IPS-18c (cell line): ENCODE measurements around the gene FAM228B.

Experiments
- H3K4me3 ChIP-seq: 2 replicates; pipeline ENCODE4 v1.7.0; 2013; ENCODE audit warnings: low read depth, mild to moderate bottlenecking, low read length, moderate library complexity; ENCODE audit not compliant: insufficient read depth
- H3K9me3 ChIP-seq: one replicate; pipeline ENCODE4 v1.6.1; 2013; ENCODE audit warnings: mild to moderate bottlenecking, low read length, moderate library complexity; ENCODE audit not compliant: control insufficient read depth, insufficient read depth

Gene FAM228B

GRCh38 chr2:24123195-24123921 lies at the start of gene FAM228B, which contains the start of gene PFN4:
Gene FAM228B (plus strand): TSS chr2:24123469. CDS start chr2:24124362, 893 bp downstream.
Gene PFN4 (minus strand): TSS chr2:24123334. CDS start chr2:24122535, 799 bp downstream.
- Histone ChIP-seq H3K4me3 (peak within 1 kb of the TSS; percentile 72), H3K9me3 (no peaks in the 10 kb centered on the region)

DNA sequence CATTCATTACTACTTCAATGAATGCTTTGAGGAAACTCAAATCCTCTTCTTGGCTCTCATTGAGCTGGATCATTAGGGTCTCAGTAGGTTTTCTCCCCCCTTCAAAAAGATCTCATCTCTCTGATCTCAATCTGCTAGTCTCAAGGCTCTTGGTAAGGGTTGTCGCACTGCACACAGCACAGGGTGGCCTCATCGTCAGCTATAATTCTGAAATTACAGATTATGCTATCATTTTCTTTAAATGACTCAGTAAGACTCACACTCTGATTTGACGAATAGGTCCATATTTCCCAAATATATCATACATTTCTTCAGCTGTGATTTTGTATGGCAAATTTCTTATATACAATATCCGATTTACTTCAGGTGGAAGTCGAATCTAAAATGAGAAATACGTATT lies 49.5 kb upstream of the FAM228B start:
- no peaks in the 10 kb centered on the region for H3K9me3 ChIP-seq

GRCh38 chr2:24075259-24075658 lies 48.0 kb upstream of the FAM228B start:
- Histone ChIP-seq H3K9me3 (no peaks in the 10 kb centered on the region), H3K4me3 (peak overlapping the region; percentile 88; the same call in 1 of the 2 replicates)

More for the DNA sequence above, 49.5 kb upstream of the FAM228B start:
- no peak overlapping the region for H3K4me3 ChIP-seq

DNA sequence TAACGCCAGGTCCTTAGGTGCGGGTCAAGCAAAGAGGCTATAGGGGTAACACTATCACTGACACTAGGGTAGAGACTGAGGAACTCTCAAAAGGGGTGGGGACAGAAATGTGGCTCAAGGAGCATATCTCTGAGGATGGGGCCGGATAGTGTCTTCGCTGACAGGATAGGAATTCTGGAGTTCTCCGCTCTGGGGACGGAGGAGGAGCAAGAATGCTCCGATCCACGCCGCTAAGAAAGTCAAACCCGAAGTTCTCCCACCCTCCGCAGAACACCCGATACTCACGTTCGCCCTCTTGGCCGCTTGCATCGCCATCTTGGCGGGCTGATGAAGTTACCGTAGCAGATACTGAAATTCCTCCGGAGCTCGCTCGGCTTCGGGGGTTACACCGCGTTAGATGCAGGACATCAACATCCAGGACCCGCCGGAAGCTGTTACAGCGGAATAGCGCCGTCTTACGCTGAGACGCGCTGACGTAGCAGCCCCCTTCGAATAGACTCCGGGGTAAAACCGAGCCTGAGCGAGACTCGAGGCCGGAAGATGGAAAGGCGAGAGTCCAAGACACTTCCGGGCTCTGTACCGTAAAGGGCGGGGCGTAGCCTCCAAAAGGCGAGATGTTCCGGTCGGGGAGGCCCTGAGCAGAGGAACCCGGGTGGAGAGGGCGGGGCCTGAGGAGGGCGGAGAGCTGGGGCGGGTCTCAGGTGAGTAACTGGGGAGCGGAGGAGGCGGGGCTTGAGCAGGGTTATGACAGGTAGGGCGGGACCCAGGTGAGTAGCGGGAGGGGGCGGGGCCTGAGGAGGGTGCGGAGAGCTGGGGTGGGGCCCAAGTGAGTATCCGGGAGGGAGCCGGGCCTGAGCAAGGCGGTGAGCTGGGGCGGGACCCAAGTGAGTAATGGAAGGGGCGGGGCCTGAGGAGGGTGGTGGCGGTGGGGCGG lies 47.1 kb upstream of the FAM228B start, which contains the start of gene SF3B6:
Gene SF3B6, minus strand, starts transcription at position 412 of the 934 bp plus-strand sequence. Its CDS starts 97 bp downstream, at position 315.
- peak within 1 kb of the TSS; percentile 88 for H3K4me3 ChIP-seq
- no peaks in the 10 kb centered on the region for H3K9me3 ChIP-seq

DNA sequence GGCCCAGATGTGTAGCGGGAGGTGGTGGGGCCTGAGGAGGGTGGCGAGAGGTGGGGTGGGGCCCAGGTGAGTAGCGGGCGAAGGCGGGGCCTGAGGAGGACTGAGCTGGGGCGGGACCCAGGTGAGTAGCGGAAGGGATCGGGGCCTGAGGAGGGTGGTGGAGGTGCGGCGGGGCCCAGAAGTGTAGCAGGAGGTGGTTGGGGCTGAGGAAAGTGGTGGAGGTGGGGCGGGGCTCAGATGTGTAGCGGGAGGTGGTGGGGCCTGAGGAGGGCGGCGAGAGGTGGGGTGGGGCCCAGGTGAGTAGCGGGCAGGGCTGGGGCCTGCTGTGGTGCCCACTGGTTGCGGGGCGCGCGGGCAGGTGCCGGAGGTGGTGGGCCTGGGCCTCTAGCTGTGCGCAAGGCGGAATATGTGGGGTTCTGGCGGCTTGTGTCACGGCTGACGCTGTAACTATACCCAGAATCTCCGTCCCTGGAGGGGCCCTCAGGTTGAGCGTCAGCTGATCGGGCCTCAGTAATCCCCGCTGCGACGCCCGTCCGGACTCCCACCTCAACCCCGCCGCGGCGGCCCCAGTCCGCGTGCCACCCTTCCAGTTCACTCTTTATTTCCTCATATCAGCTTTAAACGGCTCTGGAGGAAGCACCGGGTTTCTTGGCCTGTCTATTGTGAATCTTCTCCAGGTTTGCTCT lies 46.3 kb upstream of the FAM228B start:
- Histone ChIP-seq H3K4me3 (peak overlapping the region; percentile 88), H3K9me3 (no peaks in the 10 kb centered on the region)

DNA sequence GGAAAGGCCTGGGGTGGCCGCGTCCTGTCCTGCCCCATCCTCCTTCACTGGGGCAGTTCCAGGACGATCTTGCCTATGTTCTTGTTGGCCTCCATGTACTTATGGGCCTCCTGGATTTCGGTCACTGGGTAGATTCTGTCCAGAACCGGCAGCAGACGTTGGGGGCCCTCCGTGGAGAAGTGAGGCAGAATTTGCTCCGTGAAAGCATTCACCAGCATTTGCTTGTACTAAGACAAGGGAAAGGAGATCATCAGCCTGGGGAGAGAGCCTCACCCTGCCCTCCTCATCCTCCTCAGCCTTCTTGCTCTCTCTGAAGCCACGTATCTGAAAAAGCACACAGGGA lies 45.8 kb upstream of the FAM228B start:
- Histone ChIP-seq H3K9me3 (no peaks in the 10 kb centered on the region), H3K4me3 (peak overlapping the region; percentile 88)

GRCh38 chr2:24077879-24078278 lies 45.4 kb upstream of the FAM228B start:
- H3K4me3 ChIP-seq: peak overlapping the region; percentile 88
- H3K9me3 ChIP-seq: no peaks in the 10 kb centered on the region

GRCh38 chr2:24080701-24081100 lies 42.6 kb upstream of the FAM228B start:
- no peak overlapping the region for H3K4me3 ChIP-seq
- no peaks in the 10 kb centered on the region for H3K9me3 ChIP-seq

GRCh38 chr2:24082787-24083566 lies 40.3 kb upstream of the FAM228B start:
- peak overlapping the region; percentile 73 for H3K4me3 ChIP-seq
- no peaks in the 10 kb centered on the region for H3K9me3 ChIP-seq

- Histone ChIP-seq H3K4me3 (peak overlapping the region; percentile 73), H3K9me3 (no peaks in the 10 kb centered on the region)
Observed at GRCh38 chr2:24083567-24084385, 39.5 kb upstream of the FAM228B start.

DNA sequence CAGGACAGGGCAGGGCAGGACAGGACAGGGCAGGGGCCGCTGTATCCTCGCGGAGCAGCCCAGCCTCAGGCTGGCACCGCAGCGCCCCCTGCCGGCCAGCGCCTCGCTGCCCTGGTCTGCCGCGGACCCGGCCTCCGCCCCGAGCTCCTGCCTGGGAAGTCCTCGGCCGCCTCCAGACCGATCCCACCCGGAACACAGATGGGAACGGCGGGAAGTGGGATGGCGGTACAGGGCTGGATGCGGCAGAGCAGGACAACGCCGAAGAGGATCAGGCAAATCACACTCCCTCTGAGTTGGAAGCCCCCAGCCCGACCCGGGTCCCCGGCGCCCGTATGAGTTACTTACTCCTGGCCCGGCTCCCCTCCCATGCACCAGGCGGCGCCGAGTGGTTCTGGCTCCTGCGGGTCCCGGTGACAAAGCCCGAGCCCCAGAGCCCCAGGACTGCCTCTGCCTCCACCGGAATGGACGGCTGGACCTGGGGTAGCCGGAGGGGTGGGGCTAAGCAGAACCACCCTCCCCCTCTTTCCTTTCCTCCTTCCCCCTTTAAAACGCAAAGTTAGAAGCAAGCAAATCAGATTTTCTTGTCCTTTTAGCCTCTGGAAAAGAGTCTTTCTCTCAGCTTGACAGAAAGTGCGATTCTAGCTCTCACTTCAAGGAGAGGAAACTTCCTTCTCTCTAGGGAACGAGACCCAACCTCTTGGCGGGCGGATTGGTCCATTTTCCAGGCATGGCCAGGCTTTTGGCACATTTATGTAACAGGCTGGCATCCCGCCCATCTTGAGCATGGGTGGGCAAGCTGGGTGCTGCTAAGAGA lies 38.7 kb upstream of the FAM228B start, which contains the start of gene TP53I3:
Gene TP53I3, minus strand, starts transcription at position 449 of the 814 bp plus-strand sequence. CDS start 508 bp downstream, outside the sequence.
- Histone ChIP-seq H3K4me3 (peak within 1 kb of the TSS; percentile 73), H3K9me3 (no peaks in the 10 kb centered on the region)

DNA sequence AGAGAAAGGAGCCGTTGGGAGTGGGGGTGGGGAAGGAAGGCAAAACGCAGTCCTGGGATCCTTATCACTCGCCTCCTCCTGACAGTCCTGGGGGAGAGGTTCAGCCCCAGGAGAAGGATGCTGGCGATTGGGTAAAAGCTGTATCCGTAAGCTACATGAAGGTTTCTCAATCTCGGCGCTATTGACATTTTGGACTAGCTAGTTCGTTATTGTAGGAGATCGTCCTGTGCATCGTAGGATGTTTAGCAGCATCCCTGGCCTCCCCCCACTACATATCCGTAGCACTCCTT lies 38.1 kb upstream of the FAM228B start:
- H3K4me3 ChIP-seq: peak overlapping the region; percentile 73

DNA sequence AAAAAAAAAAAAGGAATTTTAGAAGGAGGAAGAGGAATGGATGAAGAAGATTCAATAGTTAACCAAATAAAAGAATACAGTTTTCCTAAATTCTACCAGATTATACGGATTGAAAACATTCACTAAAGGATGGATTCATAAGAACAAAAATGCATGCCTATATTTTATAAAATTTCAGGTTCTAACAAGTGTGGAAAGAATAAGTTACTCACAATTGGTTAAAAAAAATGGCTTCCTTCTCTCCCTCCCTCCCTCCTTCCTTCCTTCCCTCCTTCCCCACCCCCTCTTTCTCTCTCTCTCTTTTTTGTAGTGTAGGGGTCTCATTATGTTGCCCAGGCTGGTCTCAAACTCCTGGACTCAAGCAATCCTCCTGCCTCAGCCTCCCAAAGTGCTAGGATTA lies 37.0 kb upstream of the FAM228B start:
- no peak overlapping the region for H3K4me3 ChIP-seq
- H3K9me3 ChIP-seq: no peaks in the 10 kb centered on the region

More for the DNA sequence above, 38.1 kb upstream of the FAM228B start:
- no peaks in the 10 kb centered on the region for H3K9me3 ChIP-seq

- no peaks in the 10 kb centered on the region for H3K9me3 ChIP-seq
- H3K4me3 ChIP-seq: no peak overlapping the region
Observed at GRCh38 chr2:24087032-24087431, 36.2 kb upstream of the FAM228B start.

- Histone ChIP-seq H3K9me3 (no peaks in the 10 kb centered on the region), H3K4me3 (no peak overlapping the region)
Observed at GRCh38 chr2:24088821-24089359, 34.4 kb upstream of the FAM228B start.
